Activated naive CD8-positive, alpha-beta T cell treated with anti-CD3 and anti-CD28 coated beads, Interleukin-2, amount 50 U/mL, for 24 hours (primary cell): ENCODE measurements around the gene DEFB124.
"Not testable (repeated sequence)": the region's sequence is repeated elsewhere in the genome, so short reads cannot be mapped to it uniquely, and the experiment has no call there.

Source experiments
- ATAC-seq: fragments of 150-1000 bp; cut with Tn5 transposase; one replicate; pipeline ENCODE4 v1.10.0; 2021
- DNase-seq: peaks from one replicate; pipeline ENCODE4 v3.0.0; 2021
- H3K27ac Mint-ChIP-seq: one replicate; pipeline ENCODE4 v1.8.0; 2021; ENCODE audit warnings: mild to moderate bottlenecking, mixed read lengths
- H3K27me3 Mint-ChIP-seq: one replicate; pipeline ENCODE4 v1.8.0; 2021; ENCODE audit warnings: mixed read lengths
- H3K36me3 Mint-ChIP-seq: one replicate; pipeline ENCODE4 v1.8.0; 2021; ENCODE audit warnings: low read depth, mixed read lengths
- H3K4me1 Mint-ChIP-seq: one replicate; pipeline ENCODE4 v1.8.0; 2021; ENCODE audit warnings: mixed read lengths
- H3K4me3 Mint-ChIP-seq: one replicate; pipeline ENCODE4 v1.8.0; 2021; ENCODE audit warnings: mild to moderate bottlenecking, moderate library complexity, mixed read lengths
- H3K9me3 Mint-ChIP-seq: one replicate; pipeline ENCODE4 v1.8.0; 2021; ENCODE audit warnings: mixed read lengths

The DEFB124 gene

DNA sequence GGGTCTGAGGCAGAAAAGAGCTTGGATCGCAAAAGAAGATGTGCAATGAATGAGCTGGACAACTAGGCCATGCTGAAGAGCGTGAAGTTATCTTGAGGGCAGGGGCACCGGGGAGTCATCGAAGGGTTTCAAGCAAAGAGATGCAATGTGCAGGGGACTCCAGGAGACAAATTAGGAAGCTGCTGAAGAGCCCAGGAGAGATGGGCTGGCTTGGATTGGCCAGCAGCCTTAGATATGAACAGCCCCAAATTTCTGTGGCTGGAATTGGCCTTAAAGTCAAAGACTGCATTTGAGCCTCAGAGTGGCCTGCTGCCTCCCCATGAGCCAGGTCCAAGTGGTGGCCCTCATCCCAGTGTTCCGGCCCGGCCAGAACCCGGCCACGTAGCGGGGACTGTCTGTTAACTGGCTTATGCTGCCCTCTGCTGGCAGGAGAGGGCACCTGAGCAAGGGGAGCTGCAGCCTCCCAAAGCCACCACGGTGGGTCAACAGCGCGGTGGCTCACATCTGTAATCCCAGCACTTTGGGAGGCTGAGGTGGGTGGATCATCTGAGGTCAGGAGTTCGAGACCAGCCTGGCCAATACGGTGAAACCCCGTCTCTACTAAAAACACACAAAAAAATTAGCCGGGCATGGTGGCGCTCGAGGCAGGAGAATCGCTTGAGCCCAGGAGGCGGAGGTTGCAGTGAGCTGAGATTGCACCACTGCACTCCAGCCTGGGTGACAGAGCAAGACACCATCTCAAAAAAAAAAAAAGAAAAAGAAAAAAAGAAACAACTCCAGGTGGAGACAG lies 28.2 kb upstream of the DEFB124 start:
- H3K4me1 Mint-ChIP-seq, H3K27ac Mint-ChIP-seq, H3K4me3 Mint-ChIP-seq, H3K27me3 Mint-ChIP-seq, H3K9me3 Mint-ChIP-seq, H3K36me3 Mint-ChIP-seq: not testable (repeated sequence)
- DNase-seq = peak; percentile 84
- peak; percentile 95 for ATAC-seq

DNA sequence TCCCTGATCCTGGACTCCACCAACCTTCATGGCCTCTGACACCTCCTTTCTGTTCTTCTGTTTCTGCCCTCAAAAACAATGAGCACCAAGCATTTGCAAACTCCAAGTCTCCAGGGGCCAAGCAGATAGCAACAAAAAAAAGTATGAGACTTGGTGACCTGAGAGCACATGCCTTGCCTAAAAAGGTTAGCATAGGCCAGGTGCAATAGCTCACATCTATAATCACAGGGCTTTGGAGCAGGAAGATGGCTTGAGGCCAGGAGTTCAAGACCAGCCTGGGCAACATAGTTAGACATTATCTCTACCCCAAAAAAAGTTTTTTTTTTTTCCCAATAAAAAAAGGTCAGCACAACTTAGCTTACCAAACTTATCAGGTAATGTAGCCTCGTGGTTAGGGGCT lies 25.6 kb upstream of the DEFB124 start:
- Mint-ChIP-seq H3K9me3 (no peaks in the 10 kb centered on the region), H3K4me1 (peaks cover 3% of the 10 kb centered on the region), H3K27ac (no peak overlapping the region), H3K36me3 (no peaks in the 10 kb centered on the region), H3K4me3 (no peak overlapping the region), H3K27me3 (peaks cover 10% of the 10 kb centered on the region)
- DNase-seq (no peak), ATAC-seq (no peak)

DNA sequence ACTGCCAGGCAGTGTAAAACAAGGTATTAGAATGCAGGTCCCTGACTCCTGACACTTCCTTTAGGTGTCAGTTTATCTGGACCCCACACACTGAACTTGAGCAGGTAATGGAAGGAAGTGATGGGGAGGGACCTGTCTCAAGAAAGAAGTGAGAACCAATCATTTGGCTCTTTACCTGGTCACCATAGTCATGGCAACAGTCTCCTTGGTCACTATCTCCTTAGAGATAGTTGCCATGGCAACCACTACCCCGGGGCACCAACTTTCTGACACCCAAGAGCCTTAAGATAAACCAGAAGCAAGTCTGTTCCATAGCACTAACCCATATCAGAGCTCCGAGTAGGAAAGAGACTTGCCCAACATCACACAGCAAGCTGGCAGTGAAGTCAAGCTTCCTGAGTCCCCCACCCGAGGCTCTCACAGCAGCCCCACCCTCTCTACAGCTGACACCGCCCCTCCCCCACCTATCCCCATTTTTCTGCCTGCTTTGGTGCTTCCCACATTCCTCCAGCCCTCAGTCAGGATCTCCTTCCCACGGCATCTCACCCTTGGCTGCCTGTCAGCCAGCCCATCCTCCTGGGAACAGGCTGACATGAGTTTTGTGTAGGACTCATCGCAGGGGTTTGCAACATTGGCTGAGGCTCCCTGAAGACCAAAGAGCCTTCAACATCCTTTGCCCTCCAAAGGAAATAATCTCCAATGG lies 23.1 kb upstream of the DEFB124 start:
- Mint-ChIP-seq H3K4me1 (no peaks in the 10 kb centered on the region), H3K9me3 (no peaks in the 10 kb centered on the region), H3K4me3 (no peak overlapping the region), H3K27ac (no peak overlapping the region), H3K36me3 (no peaks in the 10 kb centered on the region), H3K27me3 (peaks cover 9% of the 10 kb centered on the region)
- ATAC-seq (no peak), DNase-seq (no peak)

DNA sequence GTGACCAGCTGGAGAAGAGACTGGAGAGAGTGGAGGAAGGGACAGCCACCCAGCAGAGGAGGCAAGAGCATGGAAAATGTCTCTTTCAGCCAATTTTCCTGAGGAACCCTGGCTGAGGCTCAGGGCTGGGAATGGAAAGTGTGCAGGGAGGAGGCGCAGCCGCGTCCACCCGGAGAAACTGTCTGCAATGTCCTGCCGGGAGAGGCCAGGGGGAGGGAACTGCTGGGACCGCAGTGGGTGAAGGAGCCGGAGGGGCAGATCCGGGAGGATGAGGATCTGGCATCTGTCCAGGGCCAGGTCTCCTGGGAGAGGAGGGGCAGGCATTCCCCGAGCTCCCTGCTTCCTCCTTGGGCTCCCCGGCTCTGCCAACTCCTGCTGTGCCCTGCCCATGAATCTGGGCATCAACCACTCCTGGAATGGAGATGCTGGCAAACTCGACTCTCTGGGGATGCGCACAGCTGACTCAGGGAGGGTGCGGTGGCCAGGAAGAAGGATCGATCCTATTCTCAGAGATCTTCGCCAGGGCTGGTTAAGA lies 21.9 kb upstream of the DEFB124 start:
- ATAC-seq = no peak
- Mint-ChIP-seq H3K36me3 (no peaks in the 10 kb centered on the region), H3K9me3 (no peaks in the 10 kb centered on the region), H3K27me3 (peaks cover 9% of the 10 kb centered on the region), H3K4me3 (no peak overlapping the region), H3K27ac (no peak overlapping the region), H3K4me1 (no peaks in the 10 kb centered on the region)
- DNase-seq = no peak

DNA sequence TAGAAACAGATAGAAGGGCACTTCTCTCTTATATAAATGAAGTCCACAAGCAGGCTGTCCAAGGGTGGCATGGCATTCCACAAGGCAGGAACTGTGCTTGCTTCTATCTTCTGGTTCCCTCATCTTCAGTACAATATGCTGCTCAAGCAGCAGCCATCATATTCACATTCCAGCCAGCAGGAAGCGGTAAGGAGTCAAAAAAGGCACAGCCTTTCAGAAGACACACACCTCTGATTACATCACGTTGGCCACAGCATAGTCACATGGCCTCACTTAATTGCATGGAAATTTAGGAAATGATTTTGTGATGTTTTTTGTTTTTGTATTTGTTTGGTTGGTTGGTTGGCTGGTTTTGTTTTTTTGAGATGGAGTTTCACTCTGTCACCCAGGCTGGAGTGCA lies 19.2 kb upstream of the DEFB124 start:
- Mint-ChIP-seq H3K27me3 (peaks cover 9% of the 10 kb centered on the region), H3K27ac (no peak overlapping the region), H3K4me1 (no peaks in the 10 kb centered on the region), H3K9me3 (no peaks in the 10 kb centered on the region), H3K36me3 (no peaks in the 10 kb centered on the region), H3K4me3 (no peak overlapping the region)
- ATAC-seq (no peak), DNase-seq (no peak)

DNA sequence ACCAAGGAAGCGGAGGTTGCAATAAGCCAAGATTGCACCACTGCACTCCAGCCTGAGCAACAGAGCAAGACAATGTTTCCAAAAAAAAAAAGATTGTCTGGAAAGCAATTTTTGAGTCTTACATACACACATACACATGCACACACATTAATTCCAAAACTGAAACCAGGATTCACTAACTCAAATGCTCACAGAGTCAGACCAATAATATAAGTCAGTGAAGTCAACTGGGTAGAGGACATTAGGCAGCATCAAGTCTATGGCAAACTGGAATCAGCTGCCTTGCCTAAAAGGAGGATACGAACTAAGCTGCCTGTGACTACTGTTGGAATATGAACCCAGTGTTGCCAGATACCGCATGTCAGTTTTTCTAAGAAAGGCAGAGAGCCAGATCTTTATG lies 15.8 kb upstream of the DEFB124 start:
- no peak for DNase-seq
- Mint-ChIP-seq H3K4me3 (no peak overlapping the region), H3K4me1 (peaks cover 14% of the 10 kb centered on the region), H3K36me3 (no peaks in the 10 kb centered on the region), H3K9me3 (no peaks in the 10 kb centered on the region), H3K27ac (no peak overlapping the region), H3K27me3 (peaks cover 14% of the 10 kb centered on the region)
- no peak for ATAC-seq

DNA sequence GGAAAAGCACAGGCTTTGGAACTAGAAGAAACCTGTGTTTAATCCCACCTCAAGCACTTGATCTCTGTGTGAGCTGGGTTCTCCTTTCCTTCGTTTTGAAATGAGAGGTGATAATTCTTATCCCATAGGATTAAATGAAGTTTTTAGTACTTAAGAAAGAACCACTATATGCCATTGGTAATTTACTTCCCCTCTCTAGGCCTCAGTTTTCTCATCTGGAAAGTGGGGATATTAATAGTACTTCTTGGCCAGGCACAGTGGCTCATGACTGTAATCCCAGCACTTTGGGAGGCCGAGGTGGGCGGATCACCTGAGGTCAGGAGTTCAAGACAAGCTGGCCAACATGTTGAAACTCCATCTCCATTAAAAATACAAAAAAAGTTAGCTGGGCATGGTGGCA lies 14.2 kb upstream of the DEFB124 start:
- no peak overlapping the region for H3K4me3 Mint-ChIP-seq
- no peak for DNase-seq
- no peaks in the 10 kb centered on the region for H3K9me3 Mint-ChIP-seq
- peaks cover 22% of the 10 kb centered on the region for H3K27me3 Mint-ChIP-seq
- no peak overlapping the region for H3K27ac Mint-ChIP-seq
- ATAC-seq = no peak
- H3K36me3 Mint-ChIP-seq = no peaks in the 10 kb centered on the region
- H3K4me1 Mint-ChIP-seq = peaks cover 24% of the 10 kb centered on the region

DNA sequence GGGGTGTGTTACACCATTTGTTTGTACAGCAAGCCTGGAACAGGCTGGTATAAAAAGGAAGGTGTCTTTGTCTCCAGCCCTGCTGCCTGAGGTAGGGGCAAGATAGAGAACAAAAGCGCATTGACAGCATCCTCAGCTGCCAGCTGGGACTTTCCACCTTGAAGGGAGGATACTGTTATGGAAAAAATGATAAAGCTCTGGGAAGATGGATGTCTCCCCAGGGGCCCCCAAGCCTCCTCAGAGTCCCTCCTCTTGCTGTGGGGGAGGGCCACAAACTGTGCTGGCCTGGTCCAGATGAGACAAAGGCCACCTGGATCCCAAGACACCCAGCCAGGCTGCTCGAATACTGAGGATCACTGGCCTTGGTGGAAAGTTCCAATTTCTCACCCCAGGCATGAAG lies 13.2 kb upstream of the DEFB124 start:
- Mint-ChIP-seq H3K4me1 (peaks cover 24% of the 10 kb centered on the region), H3K36me3 (no peaks in the 10 kb centered on the region), H3K27ac (no peak overlapping the region), H3K4me3 (no peak overlapping the region), H3K9me3 (no peaks in the 10 kb centered on the region), H3K27me3 (peaks cover 28% of the 10 kb centered on the region)
- ATAC-seq (no peak), DNase-seq (no peak)

DNA sequence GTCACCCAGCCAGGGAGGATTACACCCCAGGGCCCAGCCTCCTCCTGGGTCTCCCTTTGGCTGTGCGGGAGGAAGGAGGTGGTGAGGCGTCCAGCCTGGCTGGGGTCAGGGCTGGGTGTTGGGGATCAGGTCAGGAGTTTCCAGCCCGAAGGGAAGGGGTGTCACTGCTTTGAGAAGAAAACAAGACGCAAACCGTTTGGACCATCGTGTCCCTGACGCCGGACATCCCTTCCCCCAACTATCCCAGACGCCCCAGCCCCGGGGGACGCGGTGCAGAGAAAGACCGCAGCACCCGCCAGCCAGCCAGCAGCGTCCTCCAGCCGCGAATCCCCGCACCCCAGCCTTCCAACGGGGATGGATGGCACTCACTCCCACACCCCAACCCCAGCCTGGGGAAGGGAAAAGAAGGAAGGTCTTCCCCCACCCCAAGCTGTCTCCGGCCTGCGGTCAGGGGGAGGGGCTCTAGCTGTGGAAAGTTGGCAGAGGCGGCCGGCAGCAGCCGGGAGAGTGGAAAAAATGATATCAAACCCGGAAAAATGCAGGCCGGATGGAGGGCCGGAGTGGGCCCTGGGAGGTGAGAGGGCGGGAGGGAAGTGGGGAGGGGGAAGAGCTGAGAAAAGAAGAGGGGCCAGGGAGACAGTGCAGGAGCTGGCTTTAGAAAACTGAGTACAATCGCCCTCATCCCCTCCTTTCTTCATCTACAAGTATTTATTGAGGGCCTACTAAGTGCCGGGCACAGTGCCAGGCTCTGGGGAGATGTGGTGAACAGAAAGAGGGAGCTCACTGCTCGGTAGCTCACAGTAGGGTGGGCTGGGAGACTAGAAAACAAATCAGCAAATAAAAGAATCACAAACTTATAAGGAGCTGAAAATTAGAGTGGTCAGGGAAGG lies 10.8 kb upstream of the DEFB124 start:
- H3K4me3 Mint-ChIP-seq = peak overlapping the region; percentile 45
- H3K9me3 Mint-ChIP-seq = no peaks in the 10 kb centered on the region
- peaks cover 24% of the 10 kb centered on the region for H3K4me1 Mint-ChIP-seq
- ATAC-seq = peak; percentile 55
- peak overlapping the region; percentile 46 for H3K27ac Mint-ChIP-seq
- peaks cover 37% of the 10 kb centered on the region for H3K27me3 Mint-ChIP-seq
- peak; percentile 51 for DNase-seq
- H3K36me3 Mint-ChIP-seq = no peaks in the 10 kb centered on the region

DNA sequence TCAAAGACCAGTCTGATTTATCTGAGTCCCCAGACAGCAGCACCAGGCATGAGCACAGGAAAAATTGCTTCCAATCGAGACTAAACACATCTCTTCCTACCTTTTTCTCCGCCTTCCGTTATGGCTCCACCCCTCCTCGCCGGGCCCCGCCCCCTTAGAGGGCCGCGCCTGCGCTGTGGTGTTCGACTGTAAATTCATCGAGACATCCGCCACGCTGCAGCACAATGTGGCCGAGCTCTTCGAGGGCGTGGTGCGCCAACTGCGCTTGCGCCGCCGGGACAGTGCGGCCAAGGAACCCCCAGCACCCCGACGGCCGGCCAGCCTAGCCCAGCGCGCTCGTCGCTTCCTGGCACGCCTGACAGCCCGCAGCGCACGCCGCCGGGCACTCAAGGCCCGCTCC lies 9.1 kb upstream of the DEFB124 start:
- ATAC-seq = no peak

DNA sequence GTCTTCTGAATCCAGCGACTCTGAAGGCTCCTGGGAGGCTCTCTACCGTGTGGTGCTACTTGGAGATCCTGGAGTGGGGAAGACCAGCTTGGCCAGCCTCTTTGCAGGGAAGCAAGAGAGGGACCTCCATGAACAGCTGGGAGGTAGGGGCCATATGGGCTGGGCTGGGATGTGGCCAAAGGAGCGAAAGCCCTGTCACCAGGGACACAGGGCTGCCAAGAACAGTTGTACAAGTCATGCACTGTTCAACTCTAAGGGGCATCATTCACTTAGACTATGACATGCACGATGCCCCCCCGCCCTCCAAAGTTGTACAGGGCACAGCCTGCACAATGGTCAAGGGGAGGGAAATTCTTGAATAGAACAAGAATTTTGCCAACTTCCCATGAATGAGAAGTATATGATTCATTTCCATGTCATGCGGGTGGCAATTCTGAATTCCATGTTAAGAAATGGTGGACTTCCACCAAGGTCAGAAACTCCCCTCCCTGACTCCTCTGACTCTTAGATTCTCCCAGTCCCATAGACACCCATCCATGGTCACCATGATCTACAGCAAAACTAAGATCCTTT lies 1.8 kb upstream of the DEFB124 start:
- Mint-ChIP-seq H3K36me3 (no peaks in the 10 kb centered on the region), H3K4me3 (no peak overlapping the region), H3K4me1 (peaks cover 16% of the 10 kb centered on the region), H3K27me3 (peaks cover 59% of the 10 kb centered on the region), H3K27ac (no peak overlapping the region), H3K9me3 (no peaks in the 10 kb centered on the region)
- ATAC-seq = no peak
- no peak for DNase-seq

More for the DNA sequence above, 9.1 kb upstream of the DEFB124 start:
- no peak for DNase-seq
- Mint-ChIP-seq H3K27ac (no peak overlapping the region), H3K4me3 (no peak overlapping the region), H3K36me3 (no peaks in the 10 kb centered on the region), H3K4me1 (peaks cover 24% of the 10 kb centered on the region), H3K9me3 (no peaks in the 10 kb centered on the region), H3K27me3 (peaks cover 42% of the 10 kb centered on the region)

DNA sequence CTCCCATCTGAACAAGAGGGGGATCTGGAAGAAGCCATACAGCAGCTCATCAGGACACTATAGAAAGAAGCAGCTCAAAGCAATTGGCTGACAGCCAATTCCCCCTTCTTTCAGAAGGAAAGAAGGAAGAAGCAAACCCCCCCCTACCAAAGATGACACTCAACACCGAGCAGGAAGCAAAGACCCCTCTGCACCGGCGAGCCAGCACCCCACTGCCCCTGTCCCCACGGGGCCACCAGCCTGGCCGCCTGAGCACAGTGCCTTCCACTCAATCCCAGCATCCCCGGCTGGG lies 1.3 kb upstream of the DEFB124 start:
- Mint-ChIP-seq H3K27me3 (peaks cover 55% of the 10 kb centered on the region), H3K36me3 (no peaks in the 10 kb centered on the region), H3K27ac (no peak overlapping the region), H3K4me1 (peaks cover 16% of the 10 kb centered on the region), H3K9me3 (no peaks in the 10 kb centered on the region), H3K4me3 (no peak overlapping the region)
- DNase-seq (no peak), ATAC-seq (no peak)

DNA sequence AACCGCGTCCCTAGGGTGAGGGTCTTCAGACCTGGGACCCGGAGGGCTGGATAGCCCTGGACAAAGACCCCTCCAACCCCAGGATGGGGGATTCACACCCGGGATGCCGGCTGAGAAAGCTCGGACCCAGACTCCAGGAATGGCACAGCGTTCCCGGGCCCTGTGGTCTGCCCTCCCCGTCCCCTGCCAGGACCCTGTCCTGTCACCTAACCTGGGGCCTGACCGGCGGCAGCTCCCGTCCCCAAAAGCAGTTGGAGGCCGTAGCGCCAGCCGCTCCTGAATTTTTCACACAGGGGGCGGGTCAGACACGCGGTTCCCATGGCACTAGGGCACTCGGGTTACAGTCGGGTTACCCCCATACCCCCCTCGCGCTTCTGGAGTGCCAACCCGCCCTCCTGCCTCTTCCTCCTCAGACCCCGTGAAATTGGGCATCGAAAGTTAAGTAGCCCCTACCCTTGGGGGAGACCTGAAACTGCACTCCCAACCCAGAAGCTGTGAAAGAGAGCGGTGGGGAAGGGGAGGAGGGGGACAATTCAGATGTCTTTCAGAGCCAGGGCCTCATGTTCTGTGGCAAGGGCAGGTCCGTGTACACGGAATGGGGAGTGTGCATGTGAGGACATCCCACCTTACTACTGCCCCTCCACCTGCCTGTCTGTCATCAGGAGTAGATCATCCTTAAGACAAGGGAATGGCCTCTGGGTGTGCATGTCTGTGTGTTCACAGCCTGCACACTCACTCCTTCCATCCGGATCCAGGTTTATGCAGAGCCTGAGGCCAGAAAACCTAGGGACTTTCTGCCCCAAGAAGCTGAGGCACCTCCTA lies 756 bp upstream of the DEFB124 start:
- H3K4me3 Mint-ChIP-seq = no peak overlapping the region
- no peak for DNase-seq
- no peak overlapping the region for H3K27ac Mint-ChIP-seq
- no peaks in the 10 kb centered on the region for H3K36me3 Mint-ChIP-seq
- ATAC-seq = no peak
- no peaks in the 10 kb centered on the region for H3K9me3 Mint-ChIP-seq
- peaks cover 53% of the 10 kb centered on the region for H3K27me3 Mint-ChIP-seq
- peaks cover 16% of the 10 kb centered on the region for H3K4me1 Mint-ChIP-seq

DNA sequence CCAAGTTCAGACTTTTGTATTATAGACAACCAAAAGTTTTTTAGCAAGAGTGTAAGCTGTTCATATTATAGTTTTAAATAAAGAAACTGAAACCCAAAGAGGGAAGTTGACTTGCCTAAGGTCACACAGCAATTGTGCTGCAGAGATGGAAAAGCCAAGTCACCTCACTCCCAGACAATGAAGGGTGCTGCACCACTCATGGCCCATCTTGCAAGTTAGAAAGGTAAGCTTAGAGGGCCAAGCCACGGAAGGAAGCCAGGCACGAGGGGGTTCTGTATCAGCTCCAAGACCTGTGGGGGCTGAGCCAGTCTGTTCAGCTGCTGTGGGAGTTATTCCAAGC lies 860 bp downstream of the DEFB124 start:
- H3K9me3 Mint-ChIP-seq = no peaks in the 10 kb centered on the region
- ATAC-seq (peak; percentile 90), DNase-seq (no peak)
- peaks cover 49% of the 10 kb centered on the region for H3K27me3 Mint-ChIP-seq
- H3K4me3 Mint-ChIP-seq = peak overlapping the region; percentile 14
- H3K27ac Mint-ChIP-seq = no peak overlapping the region
- H3K4me1 Mint-ChIP-seq = peaks cover 16% of the 10 kb centered on the region
- H3K36me3 Mint-ChIP-seq = no peaks in the 10 kb centered on the region
